Mammary epithelial cell (primary cell): Measurements from ENCODE around the gene WDR87.
A peak's percentile ranks its signal among the peaks of the same experiment; 100 is the strongest.

Experiments used
- EZH2 ChIP-seq: IDR thresholded peaks from 2 replicates; pipeline ENCODE4 v1.6.1; 2012; ENCODE audit warnings: low read length, inconsistent platforms, borderline replicate concordance
- TF ChIP-seq, protein P1 (sequence below), 2 donors: IDR thresholded peaks in 1 of 2; conservative IDR thresholded peaks in 1 of 2; 2 replicates each; pipeline ENCODE4 v1.5.1; 2011 to 2012; ENCODE audit warnings: inconsistent platforms in 2 of 2, low read length in 2 of 2, mild to moderate bottlenecking in 2 of 2, control low read depth in 1 of 2, low read depth in 1 of 2; ENCODE audit not compliant: insufficient read depth in 1 of 2; ENCODE audit errors: extremely low read depth in 1 of 2

DNA sequence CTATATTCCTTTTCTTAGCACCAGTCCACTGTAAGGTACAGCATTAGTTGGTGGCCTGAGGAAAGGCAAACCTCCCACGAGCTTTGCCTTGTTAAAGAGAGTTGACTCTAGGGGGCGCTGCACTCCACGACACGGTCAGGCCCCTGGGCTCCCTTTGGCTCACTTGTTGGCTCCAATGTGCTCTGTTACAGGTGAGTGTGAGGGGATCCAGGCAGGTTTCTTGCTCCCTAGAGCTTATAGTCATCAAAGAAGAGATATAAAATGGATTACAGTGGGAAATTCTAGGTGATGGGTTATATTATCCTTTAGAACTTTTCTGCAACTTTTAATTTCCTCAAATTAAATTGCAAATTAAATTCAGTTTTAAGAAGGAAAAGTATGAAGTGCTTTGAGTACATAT, 3.7 kb downstream of the WDR87 start:
- TF ChIP-seq, protein P1, sequence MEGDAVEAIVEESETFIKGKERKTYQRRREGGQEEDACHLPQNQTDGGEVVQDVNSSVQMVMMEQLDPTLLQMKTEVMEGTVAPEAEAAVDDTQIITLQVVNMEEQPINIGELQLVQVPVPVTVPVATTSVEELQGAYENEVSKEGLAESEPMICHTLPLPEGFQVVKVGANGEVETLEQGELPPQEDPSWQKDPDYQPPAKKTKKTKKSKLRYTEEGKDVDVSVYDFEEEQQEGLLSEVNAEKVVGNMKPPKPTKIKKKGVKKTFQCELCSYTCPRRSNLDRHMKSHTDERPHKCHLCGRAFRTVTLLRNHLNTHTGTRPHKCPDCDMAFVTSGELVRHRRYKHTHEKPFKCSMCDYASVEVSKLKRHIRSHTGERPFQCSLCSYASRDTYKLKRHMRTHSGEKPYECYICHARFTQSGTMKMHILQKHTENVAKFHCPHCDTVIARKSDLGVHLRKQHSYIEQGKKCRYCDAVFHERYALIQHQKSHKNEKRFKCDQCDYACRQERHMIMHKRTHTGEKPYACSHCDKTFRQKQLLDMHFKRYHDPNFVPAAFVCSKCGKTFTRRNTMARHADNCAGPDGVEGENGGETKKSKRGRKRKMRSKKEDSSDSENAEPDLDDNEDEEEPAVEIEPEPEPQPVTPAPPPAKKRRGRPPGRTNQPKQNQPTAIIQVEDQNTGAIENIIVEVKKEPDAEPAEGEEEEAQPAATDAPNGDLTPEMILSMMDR (conservative IDR thresholded peaks at IDR 0.05 in 1 of 2, IDR thresholded peaks at IDR 0.05 in 1 of 2; ENCODE audit: extremely low read depth in 1 of 2, insufficient read depth in 1 of 2, low read depth in 1 of 2, low read length in 2 of 2) = peak; percentile 80 to 88
- no peak for TF ChIP-seq EZH2
